NCI-H1436 treated with DMSO at 0.1 percent for 48 hours (cell line): ENCODE measurements around the gene MAP3K6.
"Not testable (repeated sequence)": the region's sequence is repeated elsewhere in the genome, so short reads cannot be mapped to it uniquely, and the experiment has no call there.

ENCODE experiments used
- DNase-seq: peaks from one replicate; lab custom pipeline; 2025; lab: John Stamatoyannopoulos, UW

MAP3K6 gene

DNA sequence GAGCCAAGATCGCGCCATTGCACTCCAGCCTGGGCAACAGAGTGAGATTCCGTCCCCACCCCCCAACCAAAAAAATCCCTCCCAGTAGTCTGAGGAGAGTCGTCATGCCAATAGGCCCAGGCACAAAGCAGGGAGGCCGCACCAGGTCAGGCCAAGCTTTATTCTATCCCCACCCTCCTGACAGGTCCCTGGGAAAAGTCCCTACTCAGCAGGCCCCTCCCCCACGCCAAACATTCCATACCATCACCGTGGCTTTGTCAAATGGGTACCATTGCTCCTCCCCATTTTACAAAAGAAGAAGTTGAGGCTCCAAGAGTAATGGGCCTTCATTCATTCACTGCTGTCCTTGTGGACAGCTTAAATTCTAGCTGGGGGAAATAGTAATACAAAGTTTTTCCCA is 31.0 kb upstream of the MAP3K6 start:
- DNase-seq: no peak

DNA sequence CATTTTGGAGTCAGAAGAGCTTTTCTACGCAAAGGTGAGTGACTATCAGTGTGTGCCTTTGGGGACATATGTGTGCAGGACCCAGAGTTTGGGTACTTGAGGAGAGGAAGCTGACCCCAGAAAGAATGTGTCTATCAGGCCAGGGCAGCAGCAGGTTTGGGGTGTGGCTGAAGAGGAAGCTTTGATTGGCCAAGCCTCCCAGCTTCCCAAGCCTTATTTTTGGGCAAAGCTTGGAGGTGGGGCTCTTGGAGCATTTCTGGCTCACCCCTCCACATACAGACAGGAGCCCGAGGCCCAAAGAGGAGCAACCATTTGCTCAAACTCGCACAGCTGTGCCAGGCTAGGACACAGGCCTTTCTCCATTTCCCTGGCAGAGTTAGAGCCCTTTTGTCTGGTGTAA is 30.3 kb upstream of the MAP3K6 start:
- DNase-seq: no peak

DNA sequence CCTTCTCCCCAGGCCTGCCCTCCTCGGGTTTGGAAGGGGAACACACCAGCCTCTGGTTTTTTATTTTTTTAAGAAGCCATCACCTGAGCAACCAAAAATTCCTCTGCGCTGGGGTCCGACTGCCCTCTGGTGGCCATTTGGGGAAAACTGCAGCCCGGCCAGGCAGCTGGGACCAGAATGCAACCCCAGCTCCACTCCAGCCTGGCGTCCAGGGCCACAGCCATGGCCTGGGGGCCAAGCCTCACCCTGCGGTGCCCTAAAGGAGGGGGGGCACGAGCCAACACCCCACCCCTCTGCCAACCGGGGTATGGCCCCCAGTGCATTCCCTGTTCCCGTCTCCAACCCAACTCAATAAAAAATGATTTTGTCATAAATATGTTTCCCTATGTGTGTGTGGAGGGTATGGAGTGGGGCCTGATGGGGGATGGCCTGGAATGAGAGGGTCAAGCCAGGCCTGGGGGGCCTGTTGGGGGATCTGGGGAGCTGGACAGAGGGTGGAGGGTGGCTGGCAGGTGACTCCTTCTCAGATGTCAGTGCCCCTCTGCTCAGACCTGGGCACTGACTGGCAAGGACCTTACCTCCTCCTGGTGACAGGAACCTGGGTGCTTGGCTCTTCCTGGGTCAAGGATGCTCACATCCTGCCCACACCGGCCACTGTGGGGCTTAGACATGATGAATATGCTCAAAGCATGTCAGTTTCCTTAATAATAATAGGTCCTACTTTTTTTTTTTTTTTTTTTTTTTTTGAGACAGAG is 28.9 kb upstream of the MAP3K6 start:
- no peak for DNase-seq

DNA sequence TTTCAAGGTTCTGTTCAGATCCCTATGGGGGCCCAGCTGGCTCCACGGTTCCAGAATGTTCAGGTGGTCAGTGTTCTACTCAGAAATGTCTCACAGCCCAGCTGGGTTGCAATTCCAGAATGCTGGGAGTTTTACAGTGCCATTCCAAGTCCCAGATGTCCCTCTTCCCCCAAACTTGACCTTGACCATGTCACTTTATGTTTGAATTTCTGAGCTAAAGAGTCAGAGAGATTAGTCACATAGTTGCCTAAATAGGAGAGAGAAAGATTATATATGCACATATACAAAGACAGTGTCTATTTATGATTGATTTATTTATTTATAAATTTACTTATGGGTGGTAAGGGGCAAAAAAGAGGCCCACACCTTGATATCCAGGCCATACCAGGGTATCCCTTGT is 28.2 kb upstream of the MAP3K6 start:
- no peak for DNase-seq

DNA sequence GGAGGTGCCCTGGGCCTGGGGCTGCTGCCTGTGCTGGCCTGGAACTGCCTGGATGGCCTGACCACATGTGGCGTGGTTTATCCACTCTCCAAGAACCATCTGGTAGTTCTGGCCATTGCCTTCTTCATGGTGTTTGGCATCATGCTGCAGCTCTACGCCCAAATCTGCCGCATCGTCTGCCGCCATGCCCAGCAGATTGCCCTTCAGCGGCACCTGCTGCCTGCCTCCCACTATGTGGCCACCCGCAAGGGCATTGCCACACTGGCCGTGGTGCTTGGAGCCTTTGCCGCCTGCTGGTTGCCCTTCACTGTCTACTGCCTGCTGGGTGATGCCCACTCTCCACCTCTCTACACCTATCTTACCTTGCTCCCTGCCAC is 27.5 kb upstream of the MAP3K6 start:
- DNase-seq: no peak

DNA sequence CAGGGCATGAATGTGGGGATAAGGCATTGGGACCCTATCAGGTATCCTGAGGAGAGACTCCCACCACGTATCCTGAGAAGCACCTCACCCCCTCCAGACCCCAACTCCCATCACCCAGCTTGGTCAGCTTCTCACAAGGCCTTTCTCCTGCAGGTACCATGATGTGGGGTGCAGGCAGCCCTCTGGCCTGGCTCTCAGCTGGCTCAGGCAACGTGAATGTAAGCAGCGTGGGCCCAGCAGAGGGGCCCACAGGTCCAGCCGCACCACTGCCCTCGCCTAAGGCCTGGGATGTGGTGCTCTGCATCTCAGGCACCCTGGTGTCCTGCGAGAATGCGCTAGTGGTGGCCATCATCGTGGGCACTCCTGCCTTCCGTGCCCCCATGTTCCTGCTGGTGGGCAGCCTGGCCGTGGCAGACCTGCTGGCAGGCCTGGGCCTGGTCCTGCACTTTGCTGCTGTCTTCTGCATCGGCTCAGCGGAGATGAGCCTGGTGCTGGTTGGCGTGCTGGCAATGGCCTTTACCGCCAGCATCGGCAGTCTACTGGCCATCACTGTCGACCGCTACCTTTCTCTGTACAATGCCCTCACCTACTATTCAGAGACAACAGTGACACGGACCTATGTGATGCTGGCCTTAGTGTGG is 27.0 kb upstream of the MAP3K6 start:
- DNase-seq: no peak

DNA sequence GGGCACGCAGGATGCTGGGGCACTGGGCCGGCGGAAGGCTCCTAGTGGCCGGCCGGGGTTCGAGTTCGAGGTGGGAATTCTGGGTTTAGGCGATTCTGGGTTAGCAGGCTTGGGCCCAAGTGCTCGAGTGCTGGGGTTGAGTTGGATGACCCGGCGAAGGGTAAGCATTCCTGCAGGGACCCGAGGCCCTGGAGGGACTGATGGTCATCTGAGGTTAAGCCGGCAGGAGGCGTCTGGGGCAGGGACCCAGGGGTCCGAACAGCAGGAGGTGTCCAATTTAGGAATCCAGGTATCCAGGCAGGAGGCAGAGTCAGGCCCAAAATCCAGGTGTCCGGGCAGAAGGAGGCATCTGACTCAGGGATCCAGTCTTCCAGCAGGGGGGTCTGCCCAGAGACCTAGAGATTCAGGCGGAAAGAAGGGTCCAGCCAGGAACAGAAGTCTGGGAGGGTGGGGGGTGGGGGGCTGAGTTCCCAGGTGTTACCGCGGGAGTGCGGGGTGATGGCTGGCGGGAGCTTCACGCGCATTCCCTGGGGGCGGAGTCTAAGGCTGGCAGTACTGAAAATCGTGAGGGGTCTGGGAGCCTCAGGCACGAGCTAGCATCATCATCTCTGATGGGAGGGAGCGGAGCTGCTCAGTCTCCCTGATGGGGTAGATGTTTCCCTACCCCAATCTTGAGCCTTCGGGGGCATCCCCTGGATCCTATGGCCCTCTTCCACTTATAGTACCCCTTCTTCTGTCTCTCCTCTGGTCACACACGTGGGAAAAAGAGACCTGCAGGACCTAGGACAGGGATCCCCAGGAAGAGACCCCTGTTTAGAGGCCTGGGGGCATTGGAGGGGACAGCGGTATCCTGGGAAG is 26.2 kb upstream of the MAP3K6 start:
- DNase-seq: no peak

DNA sequence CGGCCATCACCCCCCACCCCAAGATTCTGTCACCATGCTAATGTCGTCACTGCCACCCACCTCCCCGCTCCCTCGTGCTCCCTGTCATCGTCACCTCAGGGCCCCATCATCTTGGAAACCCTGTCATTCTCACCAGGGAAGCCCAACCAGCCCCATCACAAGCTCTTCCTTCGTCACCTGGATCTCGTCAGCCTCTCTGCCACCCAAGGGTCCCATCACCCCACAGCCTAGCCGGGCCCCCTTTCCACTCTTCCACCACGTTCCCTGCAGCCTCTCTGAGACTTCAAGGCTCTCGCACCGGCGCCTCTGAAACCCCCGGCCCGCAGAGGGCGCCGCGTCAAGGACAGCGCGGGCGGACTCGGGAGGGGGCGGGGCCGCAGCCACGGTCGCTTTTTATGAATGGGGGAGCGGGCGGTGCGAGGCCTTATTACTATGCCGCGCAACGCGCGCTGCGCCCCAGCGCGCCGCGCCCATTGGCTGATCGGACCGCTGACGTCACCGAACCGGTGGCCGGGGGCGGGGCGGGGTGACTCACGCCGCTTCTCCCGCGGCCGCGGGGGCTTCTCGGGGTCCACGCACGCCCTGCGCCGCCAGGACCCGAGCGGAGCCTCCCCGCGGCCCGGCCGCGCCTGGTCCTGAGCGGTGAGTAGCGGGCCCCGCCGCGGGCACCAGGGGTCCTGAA is 25.5 kb upstream of the MAP3K6 start, which contains the start of gene GPR3:
Gene GPR3 (plus strand): TSS at position 527 of the 682 bp plus-strand sequence. CDS start 1,177 bp downstream, outside the sequence.
- peak; percentile 64 for DNase-seq

DNA sequence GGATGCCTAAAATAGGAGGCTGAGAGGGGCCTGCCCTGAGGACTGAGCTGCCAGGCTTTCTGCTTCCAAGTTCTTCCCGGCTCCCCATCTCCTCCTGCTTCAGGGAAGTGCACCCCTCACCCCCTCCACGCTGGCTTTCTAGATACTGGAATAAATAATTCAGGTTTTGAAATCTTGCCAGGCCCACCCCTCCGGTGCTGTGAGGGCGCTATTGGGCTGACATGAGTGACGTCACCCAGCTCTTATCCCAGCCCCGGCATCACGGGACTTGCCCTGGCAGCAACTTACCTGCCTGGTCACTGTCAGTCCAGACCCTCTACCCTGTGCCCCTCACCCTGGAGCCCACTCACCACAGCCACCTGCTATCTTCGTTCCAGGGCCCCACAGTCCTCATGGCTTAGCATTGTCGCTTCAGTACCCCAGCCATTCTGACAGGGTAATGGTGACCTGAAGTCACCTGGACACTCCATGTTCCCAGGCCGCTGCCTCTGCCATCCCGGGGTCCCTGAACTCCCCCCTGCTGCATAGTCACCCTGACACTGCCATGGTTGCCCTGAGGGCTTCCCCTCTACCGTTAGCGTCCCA is 24.8 kb upstream of the MAP3K6 start:
- DNase-seq: no peak

DNA sequence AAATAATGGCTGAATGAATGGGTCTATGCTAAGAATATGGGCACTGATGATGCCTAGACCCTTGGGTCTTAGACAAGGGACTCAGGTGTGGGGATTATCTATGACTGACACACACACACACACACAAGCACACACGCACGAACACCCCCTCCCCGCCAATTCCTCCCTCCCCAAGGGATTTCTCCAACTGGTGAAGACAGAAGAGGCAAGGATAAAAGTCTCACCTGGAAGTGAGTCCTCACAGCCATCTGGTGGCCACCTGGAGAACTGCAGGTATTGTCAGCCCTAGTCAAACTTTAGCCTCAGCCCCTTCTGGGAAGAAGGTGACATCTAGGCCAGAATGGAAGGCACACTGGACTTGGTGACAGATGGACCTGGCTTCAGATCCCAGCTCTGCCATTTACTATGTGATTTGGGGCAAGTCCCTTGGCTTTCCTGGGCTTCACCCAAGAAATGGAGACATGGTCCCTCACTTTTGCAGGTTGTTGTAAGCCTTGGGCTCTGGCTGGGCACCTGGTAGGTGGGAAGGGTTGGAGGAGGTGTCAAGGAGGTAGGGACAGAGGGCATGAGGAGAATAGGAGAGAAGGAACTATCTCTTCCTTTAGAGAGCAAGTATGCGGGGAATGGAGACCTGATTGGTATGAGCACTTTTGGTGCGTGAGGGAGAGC is 21.7 kb upstream of the MAP3K6 start:
- DNase-seq: no peak

DNA sequence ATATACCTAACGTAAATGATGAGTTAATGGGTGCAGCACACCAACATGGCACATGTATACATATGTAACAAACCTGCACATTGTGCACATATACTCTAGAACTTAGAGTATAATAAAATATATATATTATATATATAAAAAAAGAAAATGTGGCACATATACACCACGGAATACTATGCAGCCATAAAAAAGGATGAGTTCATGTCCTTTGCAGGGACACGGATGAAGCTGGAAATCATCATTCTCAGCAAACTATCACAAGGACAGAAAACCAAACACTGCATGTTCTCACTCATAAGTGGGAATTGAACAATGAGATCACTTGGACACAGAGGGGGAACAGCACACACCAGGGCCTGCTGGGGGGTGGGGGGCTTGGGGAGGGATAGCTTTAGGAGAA is 18.0 kb upstream of the MAP3K6 start:
- not testable (repeated sequence) for DNase-seq

DNA sequence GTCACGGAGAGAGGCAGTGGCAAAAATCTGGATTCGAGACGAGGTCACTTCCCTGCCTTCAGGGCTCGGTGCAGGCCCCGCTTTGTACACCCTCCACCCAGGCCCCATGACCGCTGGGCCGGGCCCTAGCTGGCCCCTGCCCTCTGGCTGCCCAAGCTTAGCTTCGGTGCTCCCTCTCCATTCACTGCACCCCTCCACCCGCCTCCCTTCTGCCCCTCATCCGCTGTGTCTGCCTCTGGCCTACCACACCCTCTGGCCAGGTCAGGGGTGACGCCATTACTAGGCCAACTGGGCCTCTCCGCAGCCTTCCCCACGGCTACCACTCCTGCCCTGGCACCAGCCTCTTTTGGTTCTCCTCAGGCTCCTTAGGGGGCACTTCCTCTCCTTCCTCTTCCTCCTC is 16.9 kb upstream of the MAP3K6 start:
- DNase-seq: no peak

DNA sequence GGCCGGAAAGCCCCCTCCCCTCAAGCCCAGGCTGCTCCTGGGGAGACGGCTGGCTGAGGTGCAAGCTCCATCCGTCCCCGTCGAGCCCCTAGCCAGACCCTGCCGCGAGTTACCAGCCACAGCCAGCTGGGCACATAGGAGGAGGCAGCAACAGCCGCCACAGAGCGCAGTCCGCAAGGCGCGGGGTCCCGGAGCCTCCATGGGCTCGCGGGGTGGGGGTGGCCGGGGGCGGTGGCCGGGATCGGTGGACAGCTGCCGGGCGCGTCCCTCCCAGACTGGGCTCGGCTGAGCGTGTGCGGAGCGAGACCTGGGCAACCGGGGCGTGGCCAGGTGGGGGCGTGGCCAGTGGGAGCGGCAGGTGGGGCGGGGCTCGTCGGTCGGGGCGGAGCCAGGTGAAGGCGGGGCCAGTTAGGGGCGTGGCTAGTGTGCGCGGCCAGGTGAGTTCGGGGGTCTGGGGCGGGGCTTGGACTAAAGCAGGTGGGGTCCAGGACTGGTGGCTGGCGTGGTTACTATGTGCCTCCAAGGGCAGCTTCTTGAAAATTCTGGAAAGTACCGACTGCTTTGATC is 16.4 kb upstream of the MAP3K6 start, which contains the start of gene CD164L2:
Gene CD164L2 (minus strand): TSS at position 295 of the 567 bp plus-strand sequence. CDS start 94 bp downstream, at position 201.
- DNase-seq: no peak

DNA sequence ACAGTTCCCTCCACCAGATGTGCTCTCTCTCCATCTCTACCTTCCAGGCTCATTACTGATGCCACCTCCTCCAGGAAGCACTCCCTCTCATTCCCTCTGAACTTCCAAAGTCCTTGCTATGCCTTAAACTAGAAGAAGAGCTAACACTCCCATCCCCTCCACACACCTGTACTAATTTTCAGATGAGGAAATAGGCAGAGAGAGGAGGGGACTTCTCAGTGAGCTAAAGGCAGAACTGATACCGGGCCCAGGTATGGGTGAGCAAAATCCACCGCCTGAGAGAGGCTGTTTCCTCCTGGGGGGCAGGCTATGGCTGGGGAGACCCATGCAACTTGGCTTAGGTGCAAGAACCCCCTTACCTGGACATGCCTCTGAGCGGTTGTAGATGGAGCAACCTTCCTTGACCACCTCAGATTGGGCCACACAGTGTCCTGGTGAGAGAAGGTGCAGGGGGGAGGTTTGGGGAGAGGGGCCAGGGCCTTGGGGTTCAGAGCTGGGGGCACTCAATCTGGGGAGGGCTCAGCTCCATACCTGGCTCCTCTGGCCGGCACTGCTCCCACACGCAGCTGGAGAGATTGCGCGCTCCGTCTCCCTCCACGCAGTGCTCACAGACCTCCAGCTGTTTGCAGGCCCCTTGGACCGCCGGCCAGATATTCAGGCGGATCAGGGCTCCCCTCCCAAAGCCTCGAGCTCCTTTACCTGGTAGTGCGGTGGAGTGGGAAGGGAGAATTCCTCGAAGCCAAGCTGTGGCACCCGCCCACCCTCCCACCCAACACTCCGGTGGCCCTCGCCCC is 15.4 kb upstream of the MAP3K6 start:
- DNase-seq: no peak

DNA sequence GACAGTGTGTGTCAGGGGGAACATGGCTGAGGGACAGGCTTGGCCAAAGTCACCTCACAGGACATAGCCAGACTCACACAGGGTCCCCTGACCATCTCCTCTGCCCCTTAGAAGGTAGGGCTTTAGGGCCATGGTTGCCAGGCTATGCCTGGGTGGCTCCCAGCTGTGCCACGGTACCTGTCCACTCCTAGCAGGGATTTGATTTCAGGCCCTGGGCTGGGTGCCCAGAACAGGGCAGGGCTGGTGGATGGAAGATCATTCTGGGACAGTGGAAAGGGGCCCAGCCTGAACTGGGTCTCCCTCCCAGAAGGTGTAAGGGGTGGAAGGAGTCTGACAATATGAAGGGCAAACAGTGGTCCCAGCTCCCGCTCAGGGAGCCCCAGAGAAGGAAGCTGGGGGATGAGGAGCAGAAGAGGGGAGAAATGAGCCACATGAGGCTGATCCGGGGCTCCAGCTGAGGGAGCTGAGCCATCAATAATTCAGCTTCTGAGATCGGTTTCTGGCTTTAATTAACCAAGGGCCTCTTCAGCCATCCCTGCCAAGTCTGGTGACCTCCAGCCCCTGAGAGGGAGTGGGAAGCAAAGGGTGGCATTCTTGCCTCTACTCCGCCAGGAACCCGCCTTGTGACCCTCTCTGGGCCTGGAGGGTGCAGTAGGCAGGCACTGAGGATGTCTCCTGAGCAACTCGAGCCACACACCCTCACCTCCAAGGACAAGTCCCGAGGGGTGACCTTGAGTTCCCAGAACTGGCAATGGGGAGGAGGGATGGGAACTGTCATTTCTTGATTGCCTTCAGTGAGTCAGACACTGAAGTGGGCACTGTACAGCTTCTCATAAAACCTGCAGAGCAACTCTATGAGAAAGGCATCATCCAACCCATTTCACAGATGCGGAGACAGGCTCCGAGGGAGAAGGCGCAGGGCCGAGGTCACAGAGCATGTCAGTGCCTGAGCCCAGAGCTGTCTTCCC is 14.3 kb upstream of the MAP3K6 start:
- no peak for DNase-seq

DNA sequence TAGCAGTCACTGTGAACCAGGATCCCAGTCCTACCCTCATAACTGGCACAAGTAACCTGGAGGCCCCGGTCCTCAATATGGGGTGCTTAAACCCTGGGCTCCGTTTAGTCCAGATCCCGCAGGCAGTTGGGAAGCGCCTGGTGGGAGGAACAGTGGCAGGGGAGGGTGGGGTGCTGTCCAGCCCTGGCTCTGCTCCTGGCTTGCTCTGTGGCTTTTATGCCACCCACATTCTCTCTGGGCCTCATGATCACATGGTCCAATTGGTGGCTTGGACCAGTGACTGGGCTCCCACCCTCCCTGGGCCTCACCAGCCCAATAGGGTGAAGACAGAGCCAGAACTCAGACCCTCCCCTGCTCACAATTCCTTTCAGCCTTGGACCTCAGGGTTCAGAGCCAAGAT is 13.5 kb upstream of the MAP3K6 start:
- no peak for DNase-seq

DNA sequence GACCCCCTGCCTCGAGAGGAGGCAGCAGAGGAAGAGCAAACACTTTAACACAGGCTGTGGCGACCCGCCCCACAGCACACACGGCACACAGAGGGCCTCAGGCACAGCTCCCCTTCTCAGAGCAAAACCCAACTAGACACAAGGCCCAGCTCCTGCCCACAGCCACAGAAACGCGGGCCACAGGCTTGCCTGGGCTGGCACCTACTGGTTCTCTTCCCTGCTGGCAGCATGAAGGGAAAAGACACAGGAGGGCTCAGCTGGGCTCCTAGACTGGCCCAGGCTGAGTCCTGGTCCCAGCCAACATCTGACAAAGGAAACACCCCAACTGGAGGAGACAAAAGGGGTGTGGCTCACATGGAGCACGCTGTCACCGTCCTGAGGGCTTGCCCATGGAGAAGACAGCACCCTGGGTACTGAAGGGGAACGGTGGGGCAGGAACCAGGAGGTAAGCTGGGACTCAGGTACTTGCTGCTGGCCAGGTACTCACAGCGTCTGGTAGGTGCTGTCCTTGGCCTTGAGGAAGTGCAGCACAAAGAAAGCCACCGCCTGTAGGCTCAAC is 12.9 kb upstream of the MAP3K6 start:
- DNase-seq: no peak

DNA sequence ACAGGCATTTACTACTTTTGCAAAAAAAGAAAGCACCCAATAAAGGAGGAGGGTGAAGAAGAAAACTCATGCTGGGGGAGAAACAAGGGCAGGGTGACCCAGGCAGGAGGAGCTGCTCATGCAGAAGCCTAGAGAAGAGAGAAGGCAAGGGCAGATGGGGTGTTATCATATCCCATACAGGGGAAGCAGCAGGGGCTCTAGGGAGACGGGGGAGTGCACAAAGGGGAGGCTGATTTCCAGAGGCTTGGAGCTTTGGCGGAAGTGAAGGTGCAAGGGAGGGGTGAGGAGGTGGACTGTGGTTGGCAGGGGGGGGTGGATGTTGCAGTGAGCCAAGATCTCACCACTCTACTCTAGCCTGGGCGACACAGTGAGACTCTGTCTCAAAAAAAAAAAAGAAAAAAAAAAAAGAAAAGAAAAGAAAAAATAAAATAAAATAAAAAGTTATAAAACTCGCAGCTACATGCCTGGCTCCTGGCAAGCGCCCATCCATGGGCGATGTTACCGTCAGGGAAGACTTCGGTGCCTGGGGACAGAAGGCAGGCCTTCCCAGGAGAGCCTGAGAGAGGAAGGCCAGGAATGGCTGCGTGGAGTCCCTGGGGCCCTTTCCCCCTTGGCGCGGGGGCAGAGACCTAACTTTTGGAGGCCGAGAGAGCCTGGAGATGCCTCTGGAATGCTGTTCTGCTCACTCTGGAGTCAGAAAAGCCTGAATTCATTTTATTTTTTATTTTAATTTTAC is 11.2 kb upstream of the MAP3K6 start:
- DNase-seq: no peak
